DND-41 (cell line): ENCODE results near the gene TP53.

Source experiments
- ATAC-seq: fragments of 200-7000 bp; cut with Tn5 transposase; 3 replicates; pipeline ENCODE4 v1.9.1; 2021; ENCODE audit warnings: low read depth; ENCODE audit not compliant: insufficient read depth
- DNase-seq: peaks from one replicate; pipeline ENCODE4 v3.0.0-alpha.2; 2020
- H2AFZ ChIP-seq: 2 replicates; pipeline ENCODE4 v1.6.0; 2012; ENCODE audit warnings: low read depth, low read length
- H3K27ac ChIP-seq: 2 replicates; pipeline ENCODE4 v1.5.1; 2012; ENCODE audit warnings: low read length, inconsistent platforms
- H3K27me3 ChIP-seq: fragments of 200-600 bp; sonication (generic); 2 replicates; pipeline ENCODE4 v1.6.0; 2012; ENCODE audit warnings: low read length, mild to moderate bottlenecking, inconsistent platforms; ENCODE audit not compliant: insufficient read depth, poor library complexity
- H3K36me3 ChIP-seq: 2 replicates; pipeline ENCODE4 v1.5.1; 2012; ENCODE audit warnings: low read length, inconsistent platforms; ENCODE audit not compliant: insufficient read depth
- H3K4me1 ChIP-seq: 2 replicates; pipeline ENCODE4 v1.5.1; 2012; ENCODE audit warnings: mild to moderate bottlenecking, low read length; ENCODE audit not compliant: insufficient read depth
- H3K4me2 ChIP-seq: 2 replicates; pipeline ENCODE4 v1.6.0; 2012; ENCODE audit warnings: mild to moderate bottlenecking, moderate library complexity, low read length, inconsistent platforms; ENCODE audit not compliant: insufficient read depth
- H3K4me3 ChIP-seq, 2 experiments: fragments of 200-600 bp in 1 of 2; shearing (Covaris generic) in 1 of 2; 2 replicates each; pipeline ENCODE4 v1.5.1; 2012 to 2016; ENCODE audit warnings: inconsistent platforms in 2 of 2, low read length in 2 of 2, mild to moderate bottlenecking in 2 of 2, low read depth in 1 of 2, moderate library complexity in 1 of 2
- H3K79me2 ChIP-seq: 2 replicates; pipeline ENCODE4 v1.6.0; 2012; ENCODE audit warnings: low read length, inconsistent platforms; ENCODE audit not compliant: insufficient read depth
- H3K9ac ChIP-seq: 2 replicates; pipeline ENCODE4 v1.6.0; 2012; ENCODE audit warnings: low read depth, mild to moderate bottlenecking, inconsistent platforms, low read length, moderate library complexity
- H3K9me3 ChIP-seq: 2 replicates; pipeline ENCODE4 v1.5.1; 2012; ENCODE audit warnings: low read length, moderate library complexity, mild to moderate bottlenecking, inconsistent platforms; ENCODE audit not compliant: insufficient read depth, severe bottlenecking
- H4K20me1 ChIP-seq: 2 replicates; pipeline ENCODE4 v1.6.0; 2012; ENCODE audit warnings: low read length; ENCODE audit not compliant: insufficient read depth
- EZH2 ChIP-seq: IDR thresholded peaks from 3 replicates; pipeline ENCODE4 v1.6.1; 2012; ENCODE audit warnings: borderline replicate concordance, low read depth, mild to moderate bottlenecking, moderate library complexity, low read length, inconsistent platforms; ENCODE audit not compliant: severe bottlenecking
- TF ChIP-seq, protein P1 (sequence below): IDR thresholded peaks from 2 replicates; pipeline ENCODE4 v1.5.1; 2012; ENCODE audit warnings: borderline replicate concordance, low read length, moderate library complexity, mild to moderate bottlenecking; ENCODE audit not compliant: poor library complexity, severe bottlenecking; ENCODE audit errors: extremely low read depth

Gene TP53

DNA sequence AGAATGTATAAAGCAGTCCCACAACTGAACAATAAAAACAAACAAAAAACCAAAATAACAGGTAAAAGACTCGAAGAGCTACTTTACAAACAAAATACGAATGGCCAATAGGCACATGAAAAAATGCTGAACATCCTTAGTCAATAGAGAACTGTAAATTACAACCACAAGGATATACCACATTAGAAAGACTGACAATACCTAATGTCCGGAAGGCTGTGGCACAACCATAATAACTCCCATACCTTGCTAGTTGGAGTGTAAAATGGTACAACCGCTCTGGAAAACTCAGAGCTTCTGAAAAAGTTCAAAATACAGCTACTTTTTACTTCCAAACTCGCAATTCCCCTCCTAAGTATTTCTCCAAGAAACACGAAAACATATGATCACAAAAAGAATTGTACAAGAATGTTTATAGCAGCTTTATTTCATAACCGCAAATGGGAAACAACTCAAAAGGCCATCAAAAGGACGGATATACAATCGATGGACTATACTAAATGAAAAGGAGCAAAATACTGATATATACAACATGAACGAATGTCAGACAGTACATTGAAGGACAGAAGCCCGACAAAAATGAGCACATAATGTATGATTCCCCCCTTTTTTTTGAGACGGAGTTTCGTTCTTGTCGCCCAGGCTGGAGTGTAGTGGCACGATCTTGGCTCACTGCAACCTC, 2.3 kb downstream of the TP53 start:
- Histone ChIP-seq H3K4me1 (peaks cover 42% of the 10 kb centered on the region), H3K9me3 (no peaks in the 10 kb centered on the region), H3K27me3 (no peaks in the 10 kb centered on the region), H3K79me2 (peaks cover 85% of the 10 kb centered on the region), H3K9ac (peak overlapping the region; percentile 92), H3K36me3 (peaks cover 26% of the 10 kb centered on the region), H3K27ac (peak overlapping the region; percentile 98), H2AFZ (no peak overlapping the region), H3K4me3 (peak overlapping the region; percentile 78 to 91; a peak in 3 of 4 replicates), H3K4me2 (peak overlapping the region; percentile 98), H4K20me1 (peaks cover 33% of the 10 kb centered on the region)
- no peak for TF ChIP-seq EZH2
- TF ChIP-seq, protein P1, sequence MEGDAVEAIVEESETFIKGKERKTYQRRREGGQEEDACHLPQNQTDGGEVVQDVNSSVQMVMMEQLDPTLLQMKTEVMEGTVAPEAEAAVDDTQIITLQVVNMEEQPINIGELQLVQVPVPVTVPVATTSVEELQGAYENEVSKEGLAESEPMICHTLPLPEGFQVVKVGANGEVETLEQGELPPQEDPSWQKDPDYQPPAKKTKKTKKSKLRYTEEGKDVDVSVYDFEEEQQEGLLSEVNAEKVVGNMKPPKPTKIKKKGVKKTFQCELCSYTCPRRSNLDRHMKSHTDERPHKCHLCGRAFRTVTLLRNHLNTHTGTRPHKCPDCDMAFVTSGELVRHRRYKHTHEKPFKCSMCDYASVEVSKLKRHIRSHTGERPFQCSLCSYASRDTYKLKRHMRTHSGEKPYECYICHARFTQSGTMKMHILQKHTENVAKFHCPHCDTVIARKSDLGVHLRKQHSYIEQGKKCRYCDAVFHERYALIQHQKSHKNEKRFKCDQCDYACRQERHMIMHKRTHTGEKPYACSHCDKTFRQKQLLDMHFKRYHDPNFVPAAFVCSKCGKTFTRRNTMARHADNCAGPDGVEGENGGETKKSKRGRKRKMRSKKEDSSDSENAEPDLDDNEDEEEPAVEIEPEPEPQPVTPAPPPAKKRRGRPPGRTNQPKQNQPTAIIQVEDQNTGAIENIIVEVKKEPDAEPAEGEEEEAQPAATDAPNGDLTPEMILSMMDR: no peak
- DNase-seq (no peak), ATAC-seq (no peak)

DNA sequence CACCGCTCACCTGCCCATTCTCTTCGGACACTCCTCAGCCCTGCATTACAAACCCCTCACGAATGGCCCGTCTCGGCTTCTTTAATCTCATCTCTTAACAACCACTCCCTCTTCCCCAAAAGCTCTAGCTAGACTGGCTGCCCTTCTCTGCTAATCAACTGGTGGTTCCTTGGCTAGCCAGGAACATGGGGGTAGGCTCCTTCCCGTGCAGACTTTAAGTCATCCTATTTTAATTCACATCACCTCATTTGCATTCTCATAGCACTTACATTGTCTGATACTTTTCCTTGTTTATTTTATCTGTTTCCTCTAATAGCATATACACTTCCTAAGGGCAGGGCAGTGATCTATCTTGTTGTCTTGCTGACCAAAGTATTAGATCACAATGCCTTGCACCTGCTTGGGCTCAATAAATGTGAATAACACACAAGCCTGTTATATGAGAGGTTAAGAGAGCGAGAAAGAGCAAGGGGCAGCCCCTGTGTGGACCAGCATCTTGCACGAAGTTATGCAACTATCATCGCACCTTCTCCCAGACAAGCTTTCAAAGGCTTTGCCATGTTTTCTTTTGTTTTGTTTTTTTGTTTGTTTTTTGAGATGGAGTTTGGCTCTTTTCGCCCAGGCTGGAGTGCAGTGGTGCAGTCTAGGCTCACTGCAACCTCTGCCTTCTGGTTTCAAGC, 9.8 kb downstream of the TP53 start:
- no peak overlapping the region for H2AFZ ChIP-seq
- ATAC-seq (no peak), DNase-seq (no peak)
- no peak overlapping the region for H3K27ac ChIP-seq
- H3K9me3 ChIP-seq: peaks cover 7% of the 10 kb centered on the region
- peaks cover 35% of the 10 kb centered on the region for H4K20me1 ChIP-seq
- no peaks in the 10 kb centered on the region for H3K27me3 ChIP-seq
- TF ChIP-seq EZH2: no peak
- TF ChIP-seq, protein P1: no peak
- H3K9ac ChIP-seq: no peak overlapping the region
- peaks cover 57% of the 10 kb centered on the region for H3K36me3 ChIP-seq
- H3K4me1 ChIP-seq: no peaks in the 10 kb centered on the region
- peaks cover 49% of the 10 kb centered on the region for H3K79me2 ChIP-seq
- H3K4me2 ChIP-seq: no peak overlapping the region
- no peak overlapping the region for H3K4me3 ChIP-seq

DNA sequence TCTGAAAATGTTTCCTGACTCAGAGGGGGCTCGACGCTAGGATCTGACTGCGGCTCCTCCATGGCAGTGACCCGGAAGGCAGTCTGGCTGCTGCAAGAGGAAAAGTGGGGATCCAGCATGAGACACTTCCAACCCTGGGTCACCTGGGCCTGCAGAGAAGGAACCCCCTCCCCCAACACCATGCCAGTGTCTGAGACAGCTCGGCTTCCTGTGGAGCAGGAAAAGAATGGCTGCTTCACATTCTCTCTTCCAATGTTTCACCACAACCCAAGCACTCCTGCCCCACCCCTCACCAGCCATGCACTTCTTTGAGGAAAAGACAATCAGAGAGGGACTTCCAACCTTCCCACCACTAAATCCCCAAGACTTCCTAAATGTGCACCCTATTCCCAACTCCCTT, 10.8 kb downstream of the TP53 start:
- no peak for DNase-seq
- TF ChIP-seq EZH2: no peak
- TF ChIP-seq, protein P1: no peak
- H3K36me3 ChIP-seq: peaks cover 61% of the 10 kb centered on the region
- H3K79me2 ChIP-seq: peaks cover 41% of the 10 kb centered on the region
- ATAC-seq: no peak
- no peak overlapping the region for H3K4me3 ChIP-seq
- H3K9me3 ChIP-seq: peaks cover 7% of the 10 kb centered on the region
- H2AFZ ChIP-seq: no peak overlapping the region
- no peak overlapping the region for H3K27ac ChIP-seq
- no peak overlapping the region for H3K4me2 ChIP-seq
- no peaks in the 10 kb centered on the region for H3K27me3 ChIP-seq
- no peaks in the 10 kb centered on the region for H3K4me1 ChIP-seq
- no peak overlapping the region for H3K9ac ChIP-seq
- H4K20me1 ChIP-seq: peaks cover 32% of the 10 kb centered on the region
